ENCODE measurements around the gene CD6.

CD6 gene

DNA sequence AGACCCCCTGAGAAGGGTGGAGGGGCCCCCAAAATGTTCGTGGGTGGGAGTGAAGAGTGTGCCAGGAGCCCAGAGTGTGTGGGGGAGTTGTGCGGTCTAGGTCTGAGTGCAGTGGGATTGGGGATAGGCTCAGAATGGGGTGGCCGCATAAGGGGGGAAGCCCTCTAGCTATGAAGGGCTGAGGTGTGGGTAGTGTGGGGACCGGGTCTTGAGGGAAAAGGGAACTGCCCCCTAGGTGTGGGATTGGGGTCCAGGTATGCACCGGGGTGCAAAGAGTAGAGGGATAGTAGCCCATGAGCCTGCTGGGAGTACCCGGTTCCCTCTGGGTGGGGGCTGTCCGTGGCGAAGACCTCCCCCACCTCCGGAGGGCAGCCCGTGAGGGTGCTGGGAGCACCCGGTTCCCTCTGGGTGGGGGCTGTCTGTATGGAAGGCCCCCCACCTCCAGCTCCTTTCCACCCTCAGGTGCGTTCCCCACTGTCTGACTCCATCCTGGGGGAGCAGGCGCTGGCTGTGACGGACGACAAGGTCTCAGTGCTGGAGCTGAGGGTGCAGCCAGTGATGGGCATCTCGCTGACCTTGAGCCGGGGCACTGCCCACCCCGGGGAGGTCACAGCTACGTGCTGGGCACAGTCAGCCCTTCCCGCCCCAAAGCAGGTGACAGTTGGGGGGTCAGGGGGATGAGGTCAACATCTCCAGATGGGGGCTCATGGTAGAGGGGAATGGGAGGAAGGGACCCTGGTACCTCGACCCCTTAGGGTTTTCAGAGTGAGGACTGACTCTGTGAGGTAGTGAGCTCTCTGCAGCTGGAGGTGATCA is 36.5 kb upstream of the CD6 start:
- no peak for DNase-seq (ENCODE audit: low spot score)

DNA sequence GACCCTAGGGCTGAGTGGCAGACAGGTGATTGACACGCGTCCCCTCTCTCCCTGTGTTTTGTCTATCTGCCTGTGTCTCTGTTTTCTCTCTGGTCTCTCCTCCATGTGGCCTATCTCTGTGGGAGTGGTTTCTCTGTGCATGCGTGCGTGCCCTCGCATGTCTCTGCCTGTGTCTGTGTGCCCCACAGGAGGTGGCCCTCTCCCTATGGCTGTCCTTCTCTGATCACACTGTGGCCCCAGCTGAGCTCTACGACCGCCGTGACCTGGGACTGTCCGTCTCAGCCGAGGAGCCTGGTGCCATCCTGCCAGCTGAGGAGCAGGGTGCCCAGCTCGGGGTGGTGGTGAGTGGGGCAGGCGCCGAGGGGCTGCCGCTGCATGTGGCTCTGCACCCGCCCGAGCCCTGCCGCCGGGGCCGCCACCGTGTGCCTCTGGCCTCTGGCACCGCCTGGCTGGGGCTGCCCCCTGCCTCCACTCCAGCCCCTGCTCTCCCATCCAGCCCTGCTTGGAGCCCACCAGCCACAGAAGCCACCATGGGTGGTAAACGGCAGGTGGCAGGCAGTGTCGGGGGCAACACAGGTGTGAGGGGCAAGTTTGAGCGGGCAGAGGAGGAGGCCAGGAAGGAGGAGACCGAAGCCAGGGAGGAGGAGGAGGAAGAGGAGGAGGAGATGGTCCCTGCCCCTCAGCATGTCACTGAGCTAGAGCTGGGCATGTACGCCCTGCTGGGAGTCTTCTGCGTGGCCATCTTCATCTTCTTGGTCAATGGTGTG is 35.6 kb upstream of the CD6 start:
- DNase-seq (ENCODE audit: low spot score) = no peak

DNA sequence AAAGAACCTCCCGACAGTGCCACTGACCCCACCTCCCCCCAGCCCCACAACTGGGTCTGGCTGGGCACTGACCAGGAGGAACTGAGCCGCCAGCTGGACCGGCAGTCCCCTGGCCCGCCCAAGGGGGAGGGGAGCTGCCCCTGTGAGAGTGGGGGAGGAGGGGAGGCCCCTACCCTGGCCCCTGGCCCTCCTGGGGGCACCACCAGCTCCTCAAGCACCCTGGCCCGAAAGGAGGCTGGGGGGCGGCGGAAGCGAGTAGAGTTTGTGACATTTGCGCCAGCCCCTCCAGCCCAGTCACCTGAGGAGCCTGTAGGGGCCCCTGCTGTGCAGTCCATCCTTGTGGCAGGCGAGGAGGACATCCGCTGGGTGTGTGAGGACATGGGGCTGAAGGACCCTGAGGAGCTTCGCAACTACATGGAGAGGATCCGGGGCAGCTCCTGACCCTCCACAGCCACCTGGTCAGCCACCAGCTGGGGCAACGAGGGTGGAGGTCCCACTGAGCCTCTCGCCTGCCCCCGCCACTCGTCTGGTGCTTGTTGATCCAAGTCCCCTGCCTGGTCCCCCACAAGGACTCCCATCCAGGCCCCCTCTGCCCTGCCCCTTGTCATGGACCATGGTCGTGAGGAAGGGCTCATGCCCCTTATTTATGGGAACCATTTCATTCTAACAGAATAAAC is 34.9 kb upstream of the CD6 start:
- no peak for DNase-seq (ENCODE audit: low spot score)

DNA sequence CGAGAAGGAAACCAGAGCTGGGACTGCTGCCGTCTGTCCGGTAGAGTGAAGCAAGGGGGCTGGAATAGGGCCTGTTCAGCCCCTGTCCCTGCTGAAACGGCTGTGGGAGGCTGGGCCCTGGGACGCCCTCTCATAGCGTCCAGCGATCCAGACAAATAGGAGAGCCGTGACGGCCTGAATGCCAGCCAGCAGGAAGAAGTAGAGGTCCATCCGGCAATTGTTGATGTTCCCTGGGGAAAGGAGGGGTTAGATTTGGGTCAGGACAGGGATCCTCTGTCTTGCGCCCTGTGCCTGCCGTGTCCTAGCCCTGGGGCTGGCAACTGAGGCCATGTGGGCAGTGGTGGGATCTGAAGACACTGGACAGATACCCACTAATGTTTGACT is 34.3 kb upstream of the CD6 start:
- DNase-seq (ENCODE audit: low spot score) = no peak

DNA sequence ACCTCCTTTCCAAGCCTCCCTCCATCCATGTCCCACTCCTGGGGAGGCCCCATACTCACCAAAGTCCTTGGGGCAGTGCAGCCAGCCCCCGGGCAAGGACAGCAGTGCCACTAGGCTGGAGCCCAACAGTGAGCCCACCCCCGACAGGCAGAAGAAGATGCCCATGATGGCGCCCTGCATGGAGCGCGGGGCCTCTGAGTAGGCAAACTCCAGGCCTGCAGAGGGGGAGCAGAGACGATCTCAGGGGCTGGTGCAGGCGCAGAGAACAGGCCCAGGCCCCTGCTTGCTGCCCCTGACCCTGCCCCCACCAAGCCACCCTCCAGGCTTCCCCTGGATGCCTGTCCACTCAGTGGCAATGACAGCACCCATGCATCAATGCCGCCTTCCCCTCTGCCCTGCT is 33.7 kb upstream of the CD6 start:
- DNase-seq (ENCODE audit: low spot score) = no peak

DNA sequence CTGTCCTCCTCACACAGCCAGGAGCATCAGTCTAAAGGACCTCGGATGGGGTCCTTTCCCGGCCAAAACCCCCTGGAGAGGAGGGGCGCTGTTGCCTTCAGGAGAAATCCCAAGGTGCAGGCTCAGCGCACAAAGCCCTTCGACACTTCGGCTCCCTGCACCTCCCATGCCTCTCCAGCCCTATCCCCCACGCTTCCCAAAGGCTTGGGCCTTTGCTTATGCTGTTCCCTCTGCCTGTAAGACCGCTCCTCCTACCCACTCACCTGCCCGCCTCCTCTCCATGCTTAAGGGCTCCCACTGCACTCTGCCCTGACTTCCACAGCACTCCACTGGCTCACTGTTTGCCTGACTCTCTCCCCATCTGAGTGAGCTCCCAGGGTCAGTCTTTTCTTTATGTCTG is 33.0 kb upstream of the CD6 start:
- no peak for DNase-seq (ENCODE audit: low spot score)

DNA sequence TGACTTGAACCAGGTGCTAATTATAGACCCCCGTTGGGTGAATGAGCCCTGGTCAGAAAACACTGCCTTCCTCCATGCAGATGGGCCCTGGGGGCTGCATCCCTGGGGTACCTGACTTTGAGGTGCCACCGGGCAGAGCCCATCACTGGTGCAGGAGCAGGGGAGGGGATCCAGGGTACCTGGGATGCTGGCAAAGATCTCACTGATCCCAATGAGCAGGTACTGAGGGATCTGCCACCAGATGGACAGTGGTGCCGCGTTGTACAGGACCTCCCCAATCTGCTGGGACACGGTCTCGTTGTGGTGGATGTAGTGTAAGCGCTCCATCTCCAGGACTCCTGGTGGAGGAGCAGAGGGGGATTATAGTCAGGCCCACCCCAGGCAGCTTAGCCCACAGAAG is 32.2 kb upstream of the CD6 start:
- no peak for DNase-seq (ENCODE audit: low spot score)

DNA sequence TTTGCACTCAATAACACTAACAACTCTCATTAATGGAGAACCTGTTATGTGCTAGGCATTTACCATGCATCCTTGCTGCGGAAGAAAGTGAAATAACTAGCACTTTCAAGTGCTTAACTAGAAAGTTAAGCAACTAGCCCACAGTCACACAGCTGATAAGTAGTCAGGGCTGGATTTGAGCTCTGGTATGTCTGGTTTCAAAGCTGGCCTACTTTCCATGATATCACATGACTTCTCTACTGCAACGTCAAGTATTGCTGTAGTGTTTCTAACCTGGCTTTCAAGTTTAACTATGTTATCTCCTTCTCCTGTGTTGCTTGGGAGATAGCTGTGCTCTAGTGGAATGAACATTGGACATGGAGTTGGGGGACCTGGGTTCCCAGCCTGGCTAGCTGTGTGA is 31.6 kb upstream of the CD6 start:
- no peak for DNase-seq (ENCODE audit: low spot score)

DNA sequence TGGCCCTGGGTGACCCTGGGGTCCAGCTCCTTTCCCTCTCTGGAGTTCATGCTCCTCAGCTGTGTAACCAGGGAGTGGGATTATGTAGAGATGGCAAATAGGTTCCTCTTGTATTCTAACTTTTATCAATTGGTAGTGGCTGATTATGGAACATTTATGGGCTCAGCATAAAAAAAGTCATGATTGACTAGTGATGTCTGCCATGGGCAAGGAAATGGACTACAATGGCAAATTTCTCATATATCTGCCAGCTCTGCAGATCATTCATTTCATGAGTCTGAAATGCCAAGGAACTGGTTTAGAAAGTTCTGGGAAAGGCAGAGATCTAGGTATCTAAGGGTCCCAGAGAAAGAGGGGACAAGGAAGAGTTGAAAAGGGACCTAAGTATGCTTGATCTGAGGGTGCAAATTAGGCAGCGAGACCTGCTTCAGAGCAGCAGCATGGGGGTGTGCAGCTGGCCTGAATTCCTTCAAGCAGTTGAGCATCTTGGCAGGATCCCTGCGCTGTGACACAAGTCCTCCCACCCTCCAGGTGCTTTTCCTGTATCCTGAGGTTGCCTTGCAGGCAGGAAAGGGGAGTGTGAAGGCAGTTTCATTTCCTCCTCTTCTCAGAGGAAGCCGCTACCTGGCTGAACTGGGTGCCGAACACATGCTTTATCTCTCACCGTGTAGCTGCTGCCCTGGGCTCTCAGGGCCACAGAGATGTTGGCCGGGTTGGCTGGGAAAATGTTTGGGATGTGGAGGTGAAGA is 29.9 kb upstream of the CD6 start:
- DNase-seq (ENCODE audit: low spot score) = no peak

DNA sequence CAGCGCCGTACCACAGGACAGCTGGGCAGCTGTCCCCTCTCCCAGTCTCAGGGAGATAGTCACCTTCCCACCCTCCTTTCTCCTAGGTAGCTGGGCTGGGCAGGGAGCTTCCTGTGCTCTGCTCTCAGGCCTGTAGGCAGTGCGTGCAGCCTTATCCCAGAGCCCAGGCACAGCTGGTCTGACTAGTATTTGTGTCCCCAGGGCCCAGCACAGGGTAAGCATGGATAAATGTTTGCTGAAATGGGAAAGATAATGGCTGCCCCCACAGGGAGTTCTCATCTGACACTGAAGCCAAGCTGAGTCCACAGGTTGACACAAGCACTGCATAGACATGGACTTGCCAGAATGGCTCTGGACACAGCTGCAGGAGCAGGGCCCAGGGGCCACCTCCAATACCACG is 29.3 kb upstream of the CD6 start:
- DNase-seq (ENCODE audit: low spot score) = no peak

DNA sequence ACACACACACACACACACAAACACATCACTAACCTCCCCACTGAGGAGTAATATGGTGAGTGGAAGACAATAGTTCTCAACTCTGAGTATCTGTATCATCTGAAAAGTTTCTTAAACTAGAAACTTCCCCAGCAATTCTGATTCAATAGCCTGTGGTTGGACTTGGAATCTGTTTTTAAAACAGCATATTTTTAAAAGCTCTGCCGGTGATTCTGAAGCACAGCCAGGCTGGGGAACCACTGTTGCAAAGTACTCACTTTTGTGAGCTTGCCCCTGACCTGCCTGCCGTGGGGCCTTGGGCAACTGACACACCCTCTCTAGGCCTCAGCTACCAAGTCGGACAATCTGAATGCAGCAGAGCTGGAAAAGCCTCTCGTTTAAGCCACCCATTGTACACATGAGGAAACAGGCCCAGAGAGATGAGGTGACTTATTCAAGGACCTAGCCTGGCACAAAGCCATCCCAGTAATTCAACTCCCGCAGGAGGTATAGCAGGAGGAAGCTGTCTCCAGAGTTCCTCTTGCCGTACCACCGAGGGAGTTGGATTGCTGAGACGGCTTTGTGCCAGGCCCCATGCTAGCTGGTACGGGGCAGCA is 28.4 kb upstream of the CD6 start:
- DNase-seq (ENCODE audit: low spot score) = no peak

DNA sequence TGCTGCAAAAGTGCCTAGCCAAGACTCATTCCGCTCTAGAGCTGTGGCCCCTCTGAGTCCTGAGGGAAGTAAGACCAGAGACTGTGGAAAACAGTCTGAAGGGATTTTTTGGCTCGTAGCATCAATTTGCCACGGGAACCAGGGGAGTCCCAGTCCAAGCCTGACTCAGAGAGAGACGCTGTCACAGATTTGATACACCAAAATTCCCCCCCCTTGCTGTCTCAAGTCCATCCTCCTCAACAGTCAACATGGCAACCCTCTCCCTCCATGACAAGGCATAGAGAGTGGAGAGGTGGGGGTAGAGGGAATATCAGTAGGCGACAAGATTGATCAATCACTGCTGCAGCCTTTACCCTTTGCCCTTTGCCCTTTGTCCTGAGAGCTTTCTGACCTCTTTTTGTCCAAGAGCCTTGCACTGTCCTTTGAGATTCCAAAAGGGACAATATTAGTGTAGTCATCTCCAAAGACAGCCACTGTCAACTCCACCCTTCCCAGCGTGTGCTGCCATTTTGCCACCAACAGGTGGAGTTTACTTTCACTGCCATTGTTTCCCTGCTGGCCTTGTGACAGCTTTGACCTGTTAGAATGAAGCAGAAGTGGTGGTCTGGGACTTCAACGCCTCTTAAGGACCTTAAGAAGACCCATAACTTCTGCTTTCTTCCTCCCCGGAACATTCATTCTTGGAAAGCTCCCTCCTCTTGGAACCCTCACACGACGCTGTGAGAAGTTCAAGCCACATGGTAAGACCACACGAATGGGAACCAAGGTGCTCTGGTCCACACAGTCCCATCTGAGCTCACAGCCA is 26.8 kb upstream of the CD6 start:
- no peak for DNase-seq (ENCODE audit: low spot score)

DNA sequence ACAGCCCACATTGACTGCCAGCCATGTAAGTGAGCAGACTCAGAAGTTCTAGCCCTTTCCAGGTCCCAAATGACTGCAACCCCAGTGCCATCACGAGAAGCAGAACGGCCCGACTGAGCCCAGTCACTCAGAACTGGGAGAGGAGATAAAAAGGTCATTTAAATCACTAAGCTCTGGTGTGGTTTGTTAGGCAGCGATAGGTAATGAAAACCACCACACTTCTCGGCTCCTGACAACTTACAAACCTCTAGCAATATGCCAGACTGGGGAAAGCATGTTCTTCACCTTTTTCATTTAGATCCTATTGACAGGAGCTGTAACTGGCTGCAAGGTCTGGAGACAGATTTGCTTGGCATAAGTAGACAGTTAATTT is 26.2 kb upstream of the CD6 start:
- DNase-seq (ENCODE audit: low spot score) = no peak

DNA sequence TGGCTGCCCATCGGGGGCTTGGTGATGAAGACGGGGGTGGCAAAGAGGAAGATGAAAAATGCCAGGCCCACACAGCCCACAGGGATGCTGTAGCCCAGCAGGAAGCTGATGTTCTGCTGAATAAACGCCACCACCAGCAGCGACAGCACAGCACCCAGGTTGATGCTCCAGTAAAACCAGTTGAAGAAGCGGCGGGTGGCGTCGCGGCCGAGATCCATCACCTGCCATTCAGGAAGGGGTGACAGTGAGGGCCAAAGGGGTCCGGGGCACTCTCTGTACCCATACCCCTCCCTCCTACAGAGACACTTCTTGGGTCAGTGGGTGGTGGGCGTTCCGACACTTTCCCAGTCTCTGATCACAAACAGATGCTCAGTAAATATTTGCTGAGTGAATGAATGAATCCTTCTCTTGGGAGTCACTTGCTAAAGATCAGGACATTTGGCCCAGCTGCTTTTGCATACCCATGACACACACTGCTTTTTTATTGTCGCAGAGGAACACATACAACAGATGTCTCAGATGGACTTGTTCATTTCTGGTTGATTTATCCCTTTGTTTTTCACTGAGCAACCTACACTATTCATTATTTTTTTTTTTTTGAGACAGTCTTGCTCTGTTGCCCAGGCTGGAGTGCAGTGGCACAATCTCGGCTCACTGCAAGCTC is 24.7 kb upstream of the CD6 start:
- no peak for DNase-seq (ENCODE audit: low spot score)

DNA sequence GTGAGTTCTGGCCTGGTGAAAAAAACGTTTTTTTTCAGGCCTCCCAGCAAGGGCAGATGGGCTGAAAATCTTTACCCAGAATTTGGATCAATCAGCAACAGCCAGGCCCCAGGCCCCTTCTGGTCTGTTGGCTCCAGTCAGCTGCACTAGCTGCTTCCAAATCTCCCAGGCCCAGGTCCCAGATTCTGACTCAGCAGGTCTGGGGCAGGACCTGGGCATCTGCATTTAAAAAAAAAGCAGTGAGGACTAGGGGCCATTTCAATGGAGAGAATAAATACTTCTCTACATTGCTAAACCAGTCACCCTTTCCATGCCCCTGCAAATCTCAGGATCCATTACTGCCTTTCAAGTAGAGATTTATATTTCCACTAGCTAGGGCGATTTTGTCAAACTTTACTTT is 23.8 kb upstream of the CD6 start:
- DNase-seq (ENCODE audit: low spot score) = peak; percentile 44

DNA sequence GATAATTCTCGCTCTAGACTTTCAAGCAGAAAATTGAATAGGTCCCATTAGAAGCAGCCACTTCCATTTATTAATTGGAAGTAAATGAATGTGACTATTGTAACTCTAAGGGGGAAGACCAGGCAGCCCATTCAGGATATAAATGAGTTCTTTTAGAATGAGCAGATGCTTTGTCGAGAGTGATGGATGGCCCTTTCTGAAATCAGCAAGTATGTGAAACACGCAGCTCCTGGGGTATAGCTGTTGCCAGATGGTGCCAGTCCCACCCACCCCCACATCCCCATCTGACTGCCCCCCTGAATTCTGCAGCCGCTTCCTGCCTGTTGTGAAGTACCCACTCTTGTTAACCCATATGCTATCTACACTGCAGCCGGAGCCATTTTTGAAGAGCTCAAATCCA is 23.2 kb upstream of the CD6 start:
- no peak for DNase-seq (ENCODE audit: low spot score)

DNA sequence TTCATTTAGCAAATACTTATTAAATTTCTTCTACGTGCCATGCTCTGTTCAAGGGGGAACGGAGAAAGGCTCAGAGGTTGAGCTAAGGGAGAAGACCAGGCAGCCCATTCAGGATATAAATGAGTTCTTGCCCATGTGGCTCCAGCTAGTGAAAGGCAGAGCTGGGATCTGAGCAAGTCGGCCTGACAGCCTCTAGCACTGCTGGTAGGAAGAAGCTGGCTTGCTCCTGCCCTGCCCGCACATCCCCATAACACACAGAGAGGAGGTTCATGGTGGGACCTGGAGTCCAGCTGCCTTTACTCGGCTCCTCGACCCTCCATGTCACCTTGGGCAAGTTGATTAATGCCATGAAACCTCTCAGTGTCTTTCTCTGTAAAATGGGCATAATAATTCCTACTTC is 21.5 kb upstream of the CD6 start:
- DNase-seq (ENCODE audit: low spot score) = no peak

DNA sequence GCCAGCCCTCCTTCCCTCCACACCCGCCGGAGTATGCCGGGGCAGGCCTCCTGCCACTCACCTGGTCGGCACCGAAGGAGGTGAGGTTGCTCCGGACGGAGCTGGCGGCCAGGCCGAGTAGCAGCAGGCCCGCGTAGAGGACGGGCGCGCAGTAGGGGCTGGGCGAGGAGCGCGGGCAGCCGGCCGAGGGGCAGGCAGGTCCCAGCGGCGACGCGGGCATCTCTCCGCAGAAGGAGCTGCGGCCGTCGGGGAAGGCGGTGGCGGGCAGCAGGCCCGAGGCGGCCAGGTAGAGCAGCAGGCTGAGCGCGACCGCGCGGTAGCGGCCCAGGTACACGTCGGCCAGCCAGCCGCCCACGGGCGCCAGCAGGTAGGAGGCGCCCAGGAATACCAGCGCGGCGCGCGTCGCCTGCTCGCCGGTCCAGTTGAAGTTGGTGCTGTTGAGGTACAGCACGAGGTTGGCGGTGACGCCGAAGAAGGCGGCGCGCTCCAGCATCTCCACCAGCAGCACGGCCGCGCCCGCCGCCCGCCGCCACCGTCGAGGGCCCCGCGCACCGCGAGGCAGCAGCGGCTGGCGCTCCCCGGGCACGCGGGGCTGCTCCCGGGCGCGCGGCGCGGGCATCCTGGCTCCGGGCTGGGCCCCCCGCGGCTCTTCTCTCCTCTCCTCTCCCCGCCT is 20.4 kb upstream of the CD6 start:
- DNase-seq (ENCODE audit: low spot score) = no peak

DNA sequence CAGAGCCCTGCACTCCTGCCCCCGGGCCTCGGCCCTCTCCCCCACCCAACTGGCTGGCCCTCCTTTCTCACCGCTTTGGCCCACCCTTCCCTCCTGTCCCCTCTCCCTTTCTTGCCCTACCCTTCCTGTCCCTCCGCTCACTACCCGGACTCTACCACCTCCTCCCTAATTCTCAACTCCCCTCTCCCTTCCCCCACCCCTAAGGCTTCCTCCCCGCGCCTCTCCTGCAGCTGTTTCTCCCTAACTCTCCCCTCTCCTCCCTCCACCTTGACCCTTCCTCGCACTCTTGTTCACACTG is 19.9 kb upstream of the CD6 start:
- no peak for DNase-seq (ENCODE audit: low spot score)

All from cerebellar cortex (tissue), 1 donor.